ENCODE results near the gene TAF1. TPM values are rescaled to one million over a fixed set of nuclear protein-coding genes. Genes with fewer than 3 reads are reported as not detected.
"Not testable (repeated sequence)": the region's sequence is repeated elsewhere in the genome, so short reads cannot be mapped to it uniquely, and the experiment has no call there.

TAF1 gene
- total RNA-seq, 1 donor from 2014 or later: 42.1 TPM

DNA sequence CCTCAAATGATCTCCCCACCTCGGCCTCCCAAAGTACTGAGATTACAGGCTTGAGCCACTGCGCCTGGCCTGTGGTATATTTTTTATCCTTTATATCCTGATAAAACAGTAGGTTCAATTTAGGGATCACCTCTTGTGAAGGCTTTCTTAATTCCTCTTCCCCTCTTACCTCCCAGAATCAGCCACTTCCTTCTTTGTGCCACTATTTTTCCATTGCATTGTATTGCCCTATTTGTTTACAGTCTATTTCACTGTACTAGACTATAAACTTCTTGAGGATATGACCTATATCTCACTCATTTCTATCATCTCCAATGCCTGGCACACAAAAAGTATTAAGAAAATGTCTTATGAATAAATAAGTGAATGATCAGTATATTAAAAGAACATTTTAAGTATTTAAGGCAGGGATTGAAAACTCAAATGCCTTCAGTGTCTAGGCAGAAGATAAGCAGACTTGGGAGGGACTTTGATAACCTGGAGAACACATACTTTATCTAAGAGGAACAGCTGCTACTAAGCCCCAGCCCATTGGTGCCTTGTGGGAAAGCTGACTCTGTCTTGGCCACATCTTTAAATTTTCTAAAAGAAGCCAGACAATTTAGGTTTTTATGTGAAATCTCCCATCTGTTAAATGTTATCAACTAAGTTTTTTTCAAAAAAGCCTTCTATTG, 84.4 kb downstream of the TAF1 start:
- TF ChIP-seq, protein P1, sequence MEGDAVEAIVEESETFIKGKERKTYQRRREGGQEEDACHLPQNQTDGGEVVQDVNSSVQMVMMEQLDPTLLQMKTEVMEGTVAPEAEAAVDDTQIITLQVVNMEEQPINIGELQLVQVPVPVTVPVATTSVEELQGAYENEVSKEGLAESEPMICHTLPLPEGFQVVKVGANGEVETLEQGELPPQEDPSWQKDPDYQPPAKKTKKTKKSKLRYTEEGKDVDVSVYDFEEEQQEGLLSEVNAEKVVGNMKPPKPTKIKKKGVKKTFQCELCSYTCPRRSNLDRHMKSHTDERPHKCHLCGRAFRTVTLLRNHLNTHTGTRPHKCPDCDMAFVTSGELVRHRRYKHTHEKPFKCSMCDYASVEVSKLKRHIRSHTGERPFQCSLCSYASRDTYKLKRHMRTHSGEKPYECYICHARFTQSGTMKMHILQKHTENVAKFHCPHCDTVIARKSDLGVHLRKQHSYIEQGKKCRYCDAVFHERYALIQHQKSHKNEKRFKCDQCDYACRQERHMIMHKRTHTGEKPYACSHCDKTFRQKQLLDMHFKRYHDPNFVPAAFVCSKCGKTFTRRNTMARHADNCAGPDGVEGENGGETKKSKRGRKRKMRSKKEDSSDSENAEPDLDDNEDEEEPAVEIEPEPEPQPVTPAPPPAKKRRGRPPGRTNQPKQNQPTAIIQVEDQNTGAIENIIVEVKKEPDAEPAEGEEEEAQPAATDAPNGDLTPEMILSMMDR (IDR thresholded peaks at IDR 0.05; ENCODE audit: partially characterized antibody, unreplicated experiment): no peak
- Mint-ChIP-seq H3K27ac (ENCODE audit: unreplicated experiment) (no peak overlapping the region), H3K4me1 (ENCODE audit: low read depth, unreplicated experiment) (no peaks in the 10 kb centered on the region), H3K27me3 (ENCODE audit: unreplicated experiment) (no peaks in the 10 kb centered on the region), H3K36me3 (ENCODE audit: unreplicated experiment) (no peaks in the 10 kb centered on the region), H3K4me3 (ENCODE audit: unreplicated experiment) (peak overlapping the region; percentile 7), H3K9me3 (ENCODE audit: unreplicated experiment) (no peaks in the 10 kb centered on the region)
- no peak for DNase-seq

DNA sequence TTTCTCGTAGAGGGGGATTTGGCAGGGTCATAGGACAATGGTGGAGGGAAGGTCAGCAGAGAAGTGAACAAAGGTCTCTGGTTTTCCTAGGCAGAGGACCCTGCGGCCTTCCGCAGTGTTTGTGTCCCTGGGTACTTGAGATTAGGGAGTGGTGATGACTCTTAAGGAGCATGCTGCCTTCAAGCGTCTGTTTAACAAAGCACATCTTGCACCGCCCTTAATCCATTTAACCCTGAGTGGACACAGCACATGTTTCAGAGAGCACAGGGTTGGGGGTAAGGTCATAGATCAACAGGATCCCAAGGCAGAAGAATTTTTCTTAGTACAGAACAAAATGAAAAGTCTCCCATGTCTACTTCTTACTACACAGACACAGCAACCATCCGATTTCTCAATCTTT, 85.4 kb downstream of the TAF1 start:
- not testable (repeated sequence) for DNase-seq; H3K4me1 Mint-ChIP-seq (ENCODE audit: low read depth, unreplicated experiment); H3K4me3 Mint-ChIP-seq (ENCODE audit: unreplicated experiment); H3K36me3 Mint-ChIP-seq (ENCODE audit: unreplicated experiment); H3K27ac Mint-ChIP-seq (ENCODE audit: unreplicated experiment); H3K27me3 Mint-ChIP-seq (ENCODE audit: unreplicated experiment); H3K9me3 Mint-ChIP-seq (ENCODE audit: unreplicated experiment)

DNA sequence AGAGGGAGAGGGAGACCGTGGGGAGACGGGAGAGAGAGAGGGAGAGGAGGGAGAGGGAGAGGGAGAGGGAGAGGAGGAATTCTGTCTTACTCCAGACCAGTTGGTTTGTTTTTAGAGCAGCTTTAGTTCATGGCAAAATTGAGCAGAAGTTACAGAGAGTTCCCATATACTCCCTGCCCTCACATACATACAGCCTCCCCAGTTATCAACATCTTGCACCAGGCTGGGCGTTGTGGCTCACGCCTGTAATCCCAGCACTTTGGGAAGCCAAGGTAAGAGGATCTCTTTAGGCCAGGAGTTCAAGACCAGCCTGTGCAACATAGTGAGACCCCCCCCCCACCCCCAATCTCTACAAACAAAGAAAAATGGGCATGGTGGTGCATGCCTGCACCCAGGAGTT, 86.9 kb downstream of the TAF1 start:
- Mint-ChIP-seq H3K4me3 (ENCODE audit: unreplicated experiment) (no peak overlapping the region), H3K36me3 (ENCODE audit: unreplicated experiment) (no peaks in the 10 kb centered on the region), H3K9me3 (ENCODE audit: unreplicated experiment) (no peaks in the 10 kb centered on the region), H3K27ac (ENCODE audit: unreplicated experiment) (no peak overlapping the region), H3K27me3 (ENCODE audit: unreplicated experiment) (no peaks in the 10 kb centered on the region), H3K4me1 (ENCODE audit: low read depth, unreplicated experiment) (no peaks in the 10 kb centered on the region)
- TF ChIP-seq, protein P1 (IDR thresholded peaks at IDR 0.05; ENCODE audit: partially characterized antibody, unreplicated experiment): no peak
- DNase-seq: no peak

DNA sequence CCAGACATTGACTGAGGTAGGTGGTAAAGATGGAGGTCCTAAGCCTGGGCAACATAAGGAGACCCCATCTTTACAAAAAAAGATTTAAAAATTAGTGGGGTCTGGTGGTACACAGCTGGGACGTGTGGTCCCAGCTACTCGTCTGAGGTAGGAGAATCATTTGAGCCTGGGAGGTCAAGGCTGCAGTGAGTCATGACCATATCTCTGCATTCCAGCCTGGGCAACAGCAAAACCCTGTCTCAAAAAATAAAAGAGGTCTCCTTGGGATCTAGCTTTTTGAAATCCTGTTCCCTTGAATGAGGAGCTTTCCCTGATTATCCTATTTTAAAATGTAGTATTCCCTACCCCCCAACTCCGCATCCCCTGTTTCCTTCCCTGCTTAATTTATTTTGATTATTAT, 88.1 kb downstream of the TAF1 start:
- Mint-ChIP-seq H3K9me3 (ENCODE audit: unreplicated experiment) (no peaks in the 10 kb centered on the region), H3K4me1 (ENCODE audit: low read depth, unreplicated experiment) (no peaks in the 10 kb centered on the region), H3K27me3 (ENCODE audit: unreplicated experiment) (no peaks in the 10 kb centered on the region), H3K36me3 (ENCODE audit: unreplicated experiment) (no peaks in the 10 kb centered on the region), H3K4me3 (ENCODE audit: unreplicated experiment) (no peak overlapping the region), H3K27ac (ENCODE audit: unreplicated experiment) (no peak overlapping the region)
- DNase-seq: no peak
- TF ChIP-seq, protein P1 (IDR thresholded peaks at IDR 0.05; ENCODE audit: partially characterized antibody, unreplicated experiment): no peak

DNA sequence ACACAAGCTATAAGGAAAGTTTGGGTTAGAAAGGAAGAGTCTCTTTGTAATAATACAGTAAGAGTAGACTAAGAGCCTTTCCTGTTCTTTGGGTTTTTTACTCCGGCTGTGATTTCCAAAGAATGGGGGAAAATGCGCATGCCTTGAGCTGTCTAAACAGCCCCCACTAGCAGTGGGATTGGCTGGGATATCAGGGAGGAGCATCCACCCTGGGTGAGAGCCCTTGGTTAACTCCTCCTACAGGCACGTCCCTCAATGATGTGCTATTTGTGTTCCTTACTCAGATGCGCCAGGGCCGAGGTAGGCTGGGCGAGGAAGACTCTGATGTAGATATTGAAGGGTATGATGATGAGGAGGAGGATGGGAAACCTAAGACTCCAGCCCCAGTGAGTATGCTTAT, 92.7 kb downstream of the TAF1 start:
- H3K36me3 Mint-ChIP-seq (ENCODE audit: unreplicated experiment): peaks cover 4% of the 10 kb centered on the region
- H3K9me3 Mint-ChIP-seq (ENCODE audit: unreplicated experiment): no peaks in the 10 kb centered on the region
- H3K27ac Mint-ChIP-seq (ENCODE audit: unreplicated experiment): no peak overlapping the region
- H3K4me3 Mint-ChIP-seq (ENCODE audit: unreplicated experiment): no peak overlapping the region
- H3K27me3 Mint-ChIP-seq (ENCODE audit: unreplicated experiment): no peaks in the 10 kb centered on the region
- no peaks in the 10 kb centered on the region for H3K4me1 Mint-ChIP-seq (ENCODE audit: low read depth, unreplicated experiment)
- TF ChIP-seq, protein P1 (IDR thresholded peaks at IDR 0.05; ENCODE audit: partially characterized antibody, unreplicated experiment): no peak
- no peak for DNase-seq

Measured in glutamatergic neuron (in vitro differentiated cells).